LHCN-M2 (cell line): ENCODE data around the gene PAQR8. TPM values are rescaled to one million over a fixed set of nuclear protein-coding genes. Genes with fewer than 3 reads are reported as not detected.
"Not testable (repeated sequence)": the region's sequence is repeated elsewhere in the genome, so short reads cannot be mapped to it uniquely, and the experiment has no call there.

Experiments used
- DNase-seq: peaks from one replicate; pipeline ENCODE4 v3.0.0-alpha.2; 2012; ENCODE audit warnings: low read depth
- total RNA-seq: library from RNA; depleted of rRNA; stranded (reverse); fragments of >200 nt; gene quantifications from 2 replicates; pipeline ENCODE4 v1.2.3, GENCODE V29; 2014

Gene PAQR8
- total RNA-seq, 1 experiment from 2014 or later: 9.2 TPM

DNA sequence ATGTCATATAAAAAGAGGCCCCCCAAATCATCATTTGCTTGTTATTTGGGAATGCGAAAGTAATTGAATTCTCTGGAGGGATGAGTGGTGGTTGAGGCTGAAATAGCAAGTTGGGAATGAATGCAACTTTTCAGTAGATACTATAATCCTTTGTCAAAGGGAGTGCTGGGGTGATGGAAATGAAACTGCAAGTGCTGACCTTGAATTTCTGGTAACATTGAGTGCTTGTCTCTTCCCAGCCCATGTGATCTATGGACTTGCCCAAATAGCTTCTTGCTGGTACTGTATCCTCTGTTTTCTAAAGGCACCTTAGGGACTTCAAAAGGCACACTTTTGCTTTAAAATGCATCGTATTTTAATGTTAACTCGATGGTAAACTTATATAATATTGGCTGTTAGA, 14.8 kb downstream of the PAQR8 start:
- DNase-seq: no peak

DNA sequence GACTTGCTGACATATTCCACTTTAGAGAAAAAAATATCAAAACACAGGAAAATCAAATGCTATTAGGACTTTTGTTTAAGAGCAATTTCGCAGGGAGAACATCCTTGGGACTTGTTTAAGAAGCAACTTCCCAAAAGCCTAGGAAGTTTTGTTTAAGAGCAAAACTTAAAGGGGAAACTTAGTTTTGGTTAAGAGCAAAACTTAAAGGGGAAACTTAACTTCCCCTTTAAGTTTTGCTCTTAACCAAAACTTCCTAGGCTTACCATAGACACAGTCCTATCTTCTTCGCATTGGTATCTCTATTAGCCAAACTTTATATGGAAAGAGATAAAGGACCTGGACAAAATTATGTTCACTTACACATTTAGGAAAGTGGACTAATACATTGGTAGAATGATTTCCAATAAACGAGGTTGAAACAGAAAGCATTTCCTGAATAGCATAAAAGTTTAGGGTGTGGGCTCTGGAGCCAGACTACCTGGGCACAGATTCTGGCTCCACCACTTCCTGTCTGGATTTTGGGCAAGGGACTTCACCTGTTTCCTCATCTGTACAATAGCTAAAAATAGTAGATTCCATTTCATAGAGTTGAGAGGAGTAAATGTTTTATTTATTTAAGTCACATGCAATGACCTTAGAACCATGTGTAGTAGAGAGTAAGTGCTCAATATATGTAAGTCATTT, 15.7 kb downstream of the PAQR8 start:
- no peak for DNase-seq

DNA sequence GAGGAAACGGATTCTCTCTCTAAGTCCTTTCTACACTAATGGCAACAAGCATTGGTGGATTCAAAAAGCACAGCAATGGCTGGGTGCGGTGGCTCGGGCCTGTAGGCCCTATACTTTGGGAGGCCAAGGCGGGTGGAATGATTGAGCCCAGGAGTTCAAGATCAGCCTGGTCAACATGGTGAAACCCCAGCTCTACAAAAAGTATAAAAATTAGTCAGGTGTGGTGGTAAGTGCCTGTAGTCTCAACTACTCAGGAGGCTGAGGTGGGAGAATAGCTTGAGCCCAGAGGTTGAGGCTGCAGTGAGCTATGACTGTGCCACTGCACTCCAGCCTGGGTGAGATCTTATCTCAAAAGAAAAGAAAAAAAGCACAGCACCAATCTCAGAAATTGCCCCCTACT, 19.3 kb downstream of the PAQR8 start:
- no peak for DNase-seq

DNA sequence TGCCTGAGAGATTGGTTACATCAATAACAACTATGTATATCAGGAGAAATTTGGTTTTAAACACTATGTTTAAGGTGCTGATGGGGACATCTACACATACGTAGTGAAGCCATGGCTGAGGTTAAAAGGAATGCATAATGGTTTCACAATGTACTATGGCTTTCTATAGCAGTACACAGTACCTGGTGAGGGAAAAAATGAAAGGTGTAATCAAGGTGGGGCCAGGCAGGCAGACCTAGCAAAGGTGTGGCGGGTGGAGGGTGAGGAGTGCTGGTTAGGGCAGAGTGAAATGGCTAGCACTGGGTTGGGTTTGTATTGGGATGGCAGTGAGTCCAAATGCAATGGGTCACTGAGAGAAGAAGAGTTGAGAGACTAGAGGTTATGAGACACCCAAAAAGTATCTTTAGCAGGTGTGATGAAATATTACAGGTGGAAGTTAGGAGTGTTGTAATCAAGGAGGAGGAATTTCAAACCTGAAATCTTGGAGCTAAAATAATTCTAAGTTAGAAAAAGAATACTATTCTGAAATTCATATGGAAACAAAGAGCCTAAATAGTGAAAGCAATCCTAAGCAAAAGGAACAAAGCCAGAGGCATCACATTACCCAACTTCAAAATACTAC, 22.3 kb downstream of the PAQR8 start:
- no peak for DNase-seq

- no peak for DNase-seq
These were observed 23.1 kb downstream of the PAQR8 start for GRCh38 chr6:52385074-52385473.

DNA sequence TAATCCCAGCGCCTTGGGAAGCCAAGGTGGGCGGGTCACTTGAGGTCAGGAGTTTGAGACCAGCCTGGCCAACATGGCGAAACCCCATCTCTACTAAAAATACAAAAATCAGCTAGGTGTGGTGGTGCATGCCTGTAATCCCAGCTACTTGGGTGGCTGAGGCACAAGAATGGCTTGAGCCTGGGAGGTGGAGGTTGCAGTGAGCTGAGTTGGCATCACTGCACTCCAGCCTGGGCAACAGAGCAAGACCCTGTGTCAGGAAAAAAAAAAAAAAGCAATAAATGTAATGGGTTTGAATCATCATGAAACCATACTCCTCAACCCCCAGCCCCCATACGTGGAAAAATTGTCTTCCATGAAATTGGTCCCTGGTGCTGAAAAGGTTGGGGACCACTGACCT, 26.2 kb downstream of the PAQR8 start:
- not testable (repeated sequence) for DNase-seq

DNA sequence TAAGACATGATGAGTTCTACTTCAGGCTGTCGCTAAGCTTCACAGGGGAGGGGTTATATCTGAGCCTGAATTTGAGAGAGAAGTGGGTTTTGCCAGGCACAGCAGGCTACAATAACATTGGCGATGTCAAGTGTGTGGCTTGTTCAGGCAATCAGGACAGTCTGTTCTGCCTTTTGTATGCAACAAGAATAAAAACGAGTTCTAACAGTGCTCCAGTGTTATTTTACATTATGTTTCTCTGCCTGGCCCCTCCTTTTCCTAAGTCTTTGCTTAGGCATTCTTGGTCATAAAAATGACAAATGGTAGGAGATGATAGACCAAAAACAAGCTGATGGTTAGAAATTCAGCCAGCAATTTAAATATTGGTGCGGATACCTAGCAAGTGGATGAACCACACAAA, 26.8 kb downstream of the PAQR8 start:
- no peak for DNase-seq

DNA sequence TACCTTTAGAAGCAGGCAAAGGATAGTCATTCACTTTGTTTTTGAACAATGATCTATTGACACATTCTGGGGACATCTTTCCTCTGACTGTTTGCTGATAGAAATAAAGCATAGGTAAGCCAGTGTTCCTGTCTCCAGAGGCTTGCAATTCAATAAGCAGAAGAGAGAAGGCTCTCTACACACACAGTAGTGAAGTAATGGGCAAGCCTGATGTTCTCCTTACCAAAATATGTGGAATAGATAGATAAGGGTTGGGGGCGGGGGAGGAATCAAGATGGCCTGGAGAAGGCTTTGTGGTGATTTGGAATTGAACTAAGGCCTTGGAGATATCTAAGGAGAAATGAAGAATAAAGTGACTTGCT, 27.3 kb downstream of the PAQR8 start:
- DNase-seq: no peak

DNA sequence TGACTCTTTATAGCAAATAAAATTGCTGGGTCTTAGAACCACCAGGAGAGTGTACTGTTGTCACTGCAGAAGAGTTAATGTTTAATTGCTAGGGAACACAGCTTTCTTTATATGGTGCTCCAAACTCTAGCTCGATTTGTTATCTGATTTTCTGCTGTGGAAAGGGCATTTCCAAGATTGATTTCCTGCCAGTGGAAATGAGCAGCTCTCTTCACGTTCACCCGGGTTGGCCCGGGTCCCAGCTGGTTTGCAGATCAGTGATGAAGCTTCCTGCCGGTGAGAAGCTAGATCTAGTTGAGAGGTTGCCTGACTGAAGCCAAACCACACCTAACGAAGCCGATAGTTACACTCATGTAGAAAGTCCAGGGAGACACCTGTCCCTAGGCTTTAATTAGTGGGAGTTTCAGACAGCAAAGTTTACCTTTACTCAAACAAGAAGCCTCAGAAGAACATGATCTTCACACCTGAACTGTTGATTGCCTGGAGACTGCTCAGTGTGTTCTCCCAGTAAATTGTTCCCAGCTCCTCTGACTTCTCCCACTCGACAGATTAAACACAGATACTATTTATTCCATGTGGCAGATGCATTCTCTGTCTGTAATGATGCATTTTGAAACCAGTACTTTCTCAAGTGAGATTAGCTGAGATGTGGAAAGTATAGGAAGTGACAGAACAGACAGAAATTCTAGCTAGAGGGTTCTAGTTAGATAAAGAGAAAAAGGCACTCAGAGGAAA, 27.8 kb downstream of the PAQR8 start:
- DNase-seq: peak; percentile 9

- DNase-seq: peak; percentile 68
These were observed 28.4 kb downstream of the PAQR8 start for GRCh38 chr6:52390361-52390727.

DNA sequence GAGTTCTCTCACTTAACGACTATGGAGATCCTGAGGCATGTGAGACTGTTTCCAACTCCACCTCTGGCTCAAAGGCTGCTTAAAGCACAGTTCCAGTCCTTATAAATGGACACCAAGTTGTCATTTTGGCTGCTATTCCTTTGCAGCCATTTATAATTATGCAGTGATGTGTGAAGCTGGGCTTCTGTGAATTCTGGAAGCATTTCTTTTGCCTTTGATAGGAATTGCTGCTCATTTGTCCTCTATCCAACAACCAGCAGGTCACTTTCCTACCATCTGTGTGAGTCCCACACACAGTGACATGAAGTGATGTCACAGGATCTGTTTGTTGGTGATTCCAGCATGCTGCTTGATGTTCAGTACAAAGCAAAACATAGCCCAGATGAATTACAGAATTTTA, 29.6 kb downstream of the PAQR8 start:
- no peak for DNase-seq

- DNase-seq: peak; percentile 70
These were observed 31.0 kb downstream of the PAQR8 start for GRCh38 chr6:52392944-52393343.

DNA sequence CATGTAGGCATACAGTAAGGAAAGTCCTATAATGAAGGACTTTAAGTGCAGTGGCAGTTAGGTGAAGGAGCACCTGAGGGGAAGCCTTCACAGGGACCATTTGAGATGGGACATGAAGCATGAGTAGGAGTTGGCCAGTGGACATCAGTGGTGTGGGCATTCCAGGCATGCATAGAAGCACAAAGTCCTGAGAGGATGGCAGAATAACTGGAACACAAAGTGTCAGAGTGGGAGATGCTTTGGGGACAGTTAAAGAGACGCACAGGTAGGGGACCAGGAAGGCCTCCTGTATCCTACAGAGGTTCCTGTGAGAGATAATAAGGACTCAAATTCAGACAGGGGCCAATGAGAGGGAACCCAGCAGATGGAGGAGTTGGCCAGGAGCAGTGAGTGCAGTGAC, 31.8 kb downstream of the PAQR8 start:
- no peak for DNase-seq

DNA sequence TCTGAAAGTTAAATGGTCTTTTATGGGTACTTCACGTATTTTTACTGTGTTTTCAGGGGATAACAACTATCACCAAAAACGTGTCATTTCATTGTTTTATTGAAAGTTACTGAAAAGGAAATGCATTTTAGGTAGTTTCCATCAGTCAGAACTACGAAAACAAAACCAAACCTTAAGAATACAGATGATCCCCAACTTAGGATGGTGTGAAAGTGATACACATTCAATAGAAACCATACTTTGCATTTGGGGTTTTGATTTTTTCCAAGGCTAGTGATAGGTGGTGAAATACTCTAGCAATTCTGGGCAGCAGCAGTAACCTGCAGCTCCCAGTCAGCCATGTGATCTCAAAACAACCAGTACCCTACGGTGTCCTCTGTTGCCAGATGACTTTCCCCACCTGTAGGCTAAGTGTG, 32.3 kb downstream of the PAQR8 start:
- no peak for DNase-seq

DNA sequence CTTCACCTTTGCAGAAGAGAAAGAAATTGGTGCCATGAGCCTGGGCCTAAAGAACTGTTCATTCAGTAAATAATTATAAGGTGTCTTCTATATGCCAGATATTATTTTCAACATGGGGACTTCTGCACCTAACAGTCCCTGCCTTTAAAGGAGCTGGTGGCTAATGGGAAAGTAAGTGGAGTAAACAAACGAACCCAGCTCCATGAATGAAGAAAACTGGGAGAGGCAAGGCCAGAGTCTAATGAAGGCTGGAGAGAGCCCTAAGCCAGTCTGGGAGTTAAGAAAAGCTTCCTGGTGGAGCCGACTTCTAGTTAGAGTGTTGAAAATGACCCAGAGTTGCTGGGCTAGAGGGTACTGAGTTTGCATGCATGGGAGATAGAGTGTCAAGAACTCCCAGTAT, 34.0 kb downstream of the PAQR8 start:
- DNase-seq: no peak

- peak; percentile 63 for DNase-seq
These were observed 37.8 kb downstream of the PAQR8 start for GRCh38 chr6:52399511-52400312.

DNA sequence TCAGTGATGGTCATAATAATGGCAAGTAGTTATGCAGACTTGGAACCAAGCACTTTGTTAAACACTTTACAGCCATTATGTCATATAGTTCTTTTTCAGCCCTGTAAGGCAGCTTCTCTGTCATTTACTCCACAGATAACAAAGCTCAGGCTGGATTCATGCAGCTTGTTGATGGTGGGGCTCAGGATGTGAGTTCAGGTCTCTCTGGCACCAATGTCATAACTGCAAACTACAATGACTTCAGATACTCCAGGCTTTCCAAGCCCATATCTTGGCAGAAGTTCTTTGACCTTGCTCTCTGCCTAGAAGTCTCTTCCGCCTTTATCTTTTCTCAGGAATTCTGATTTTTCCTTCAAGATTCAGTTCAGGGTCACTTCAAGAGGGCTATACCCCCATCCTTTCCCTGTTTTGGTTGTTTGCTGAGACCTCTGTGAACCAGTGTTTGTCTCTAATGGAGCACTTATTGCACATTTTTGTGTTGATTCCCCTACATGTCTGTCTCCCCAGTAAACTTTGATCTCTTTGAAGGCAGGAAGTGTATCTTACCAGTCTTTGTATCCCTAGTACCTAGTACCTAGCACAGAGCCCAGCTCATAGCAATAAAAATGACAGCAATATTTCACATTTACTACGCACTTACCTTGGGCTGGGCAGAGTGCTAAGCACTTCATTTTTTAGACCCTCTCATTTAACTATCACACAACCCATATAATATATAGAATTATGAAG, 38.5 kb downstream of the PAQR8 start:
- no peak for DNase-seq

DNA sequence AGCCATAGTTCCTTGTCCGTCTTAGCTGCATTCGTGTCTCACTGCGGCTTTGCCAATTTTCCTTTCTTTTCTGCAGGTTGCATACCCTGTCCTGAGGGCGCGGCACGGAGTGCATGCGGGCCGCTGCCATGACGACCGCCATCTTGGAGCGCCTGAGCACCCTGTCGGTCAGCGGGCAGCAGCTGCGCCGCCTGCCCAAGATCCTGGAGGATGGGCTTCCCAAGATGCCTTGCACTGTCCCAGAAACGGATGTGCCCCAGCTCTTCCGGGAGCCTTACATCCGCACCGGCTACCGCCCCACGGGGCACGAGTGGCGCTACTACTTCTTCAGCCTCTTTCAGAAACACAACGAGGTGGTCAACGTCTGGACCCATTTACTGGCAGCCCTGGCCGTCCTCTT, 41.1 kb downstream of the PAQR8 start:
- no peak for DNase-seq

DNA sequence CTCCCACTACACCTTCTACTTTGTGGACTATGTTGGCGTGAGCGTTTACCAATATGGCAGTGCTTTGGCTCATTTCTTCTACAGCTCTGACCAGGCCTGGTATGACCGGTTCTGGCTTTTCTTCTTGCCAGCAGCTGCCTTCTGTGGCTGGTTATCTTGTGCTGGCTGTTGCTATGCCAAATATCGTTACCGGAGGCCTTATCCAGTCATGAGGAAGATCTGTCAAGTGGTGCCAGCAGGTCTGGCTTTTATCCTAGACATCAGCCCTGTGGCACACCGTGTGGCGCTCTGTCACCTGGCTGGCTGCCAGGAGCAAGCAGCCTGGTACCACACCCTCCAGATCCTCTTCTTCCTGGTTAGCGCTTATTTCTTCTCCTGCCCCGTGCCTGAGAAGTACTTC, 41.7 kb downstream of the PAQR8 start:
- no peak for DNase-seq

GRCh38 chr6:52405243-52405642, 43.3 kb downstream of the PAQR8 start:
- no peak for DNase-seq

DNA sequence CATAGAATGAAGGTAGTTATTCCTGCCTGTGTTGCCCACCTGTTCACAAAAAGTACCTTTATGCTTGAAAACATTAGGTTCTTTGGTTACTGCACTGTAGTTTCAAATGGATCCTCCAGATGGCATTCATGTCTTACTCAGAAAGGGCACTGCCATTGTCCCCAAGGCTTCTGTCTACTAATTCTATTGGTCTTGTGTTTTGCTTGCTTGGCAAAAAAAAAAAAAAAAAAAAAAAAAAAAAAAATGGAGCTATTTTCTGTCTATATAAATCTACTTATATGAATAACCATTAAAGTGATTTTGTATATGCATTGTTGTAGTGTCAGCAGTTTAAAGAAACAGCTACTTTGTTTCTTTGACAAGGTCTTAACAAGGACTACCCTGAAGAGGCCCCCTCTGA, 45.5 kb downstream of the PAQR8 start:
- peak; percentile 59 for DNase-seq

DNA sequence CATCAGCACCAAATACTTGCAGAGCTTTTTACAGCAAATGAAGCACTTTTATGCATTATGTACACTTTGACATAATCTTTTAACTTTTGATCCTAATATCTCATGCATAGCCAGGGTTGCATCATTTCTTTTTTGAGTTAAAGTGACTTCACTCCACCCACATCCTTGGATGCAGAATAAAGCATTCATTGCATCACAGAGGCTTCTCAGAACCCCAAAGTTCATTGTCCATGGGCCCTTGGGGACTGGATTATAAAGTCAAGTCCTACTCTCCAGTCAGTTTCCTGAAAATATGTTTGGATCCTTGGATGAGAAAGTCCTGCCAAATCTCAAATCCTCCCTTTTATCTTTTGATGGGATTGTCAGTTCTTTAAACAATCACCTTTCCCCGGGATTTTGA, 47.5 kb downstream of the PAQR8 start:
- DNase-seq: no peak
